ENCODE measurements around the gene KRT33A. TPM values are rescaled to one million over a fixed set of nuclear protein-coding genes. Genes with fewer than 3 reads are reported as not detected.

The KRT33A gene
- total and polyA plus RNA-seq, 4 donors, result not detected

GRCh38 chr17:41318231-41318630, 32.4 kb downstream of the KRT33A start:
- Histone ChIP-seq H3K9me3 (ENCODE audit: control insufficient read depth in 4 of 4, low read length in 3 of 4) (peaks cover 0 to 5% (median under 1%) of the 10 kb centered on the region in 4 donors), H3K27ac (ENCODE audit: low read depth in 1 of 2, low read length in 2 of 2) (no peak overlapping the region), H3K4me1 (ENCODE audit: control insufficient read depth in 4 of 4, insufficient read depth in 4 of 4, low read length in 3 of 4) (no peaks in the 10 kb centered on the region), H3K9ac (ENCODE audit: low read depth in 1 of 2, low read length in 2 of 2) (no peak overlapping the region), H3K36me3 (ENCODE audit: control insufficient read depth in 4 of 4, insufficient read depth in 3 of 4, low read depth in 1 of 4, low read length in 3 of 4) (no peaks in the 10 kb centered on the region), H3K4me3 (ENCODE audit: low read depth in 1 of 3, low read length in 3 of 3) (no peak overlapping the region), H3K27me3 (ENCODE audit: control insufficient read depth in 4 of 4, insufficient read depth in 4 of 4, low read length in 3 of 4) (no peaks in the 10 kb centered on the region)
- WGBS, result 60% methylated on average over 2 of the region's 2 CpGs
- DNase-seq (ENCODE audit: low spot score), result no peak
- TF ChIP-seq ATF3 (IDR thresholded peaks at IDR 0.05), result no peak
- TF ChIP-seq TAF1 (conservative IDR thresholded peaks at IDR 0.05), result no peak

- H3K27me3 ChIP-seq (ENCODE audit: control insufficient read depth in 4 of 4, insufficient read depth in 4 of 4, low read length in 3 of 4), result peaks cover 0 to 4% (median 0%) of the 10 kb centered on the region in 4 donors
- H3K9ac ChIP-seq (ENCODE audit: low read depth in 1 of 2, low read length in 2 of 2), result no peak overlapping the region
- no peak for DNase-seq (ENCODE audit: low spot score)
- no peak for TF ChIP-seq TAF1 (conservative IDR thresholded peaks at IDR 0.05)
- H3K27ac ChIP-seq (ENCODE audit: low read depth in 1 of 2, low read length in 2 of 2), result no peak overlapping the region
- H3K4me1 ChIP-seq (ENCODE audit: control insufficient read depth in 4 of 4, insufficient read depth in 4 of 4, low read length in 3 of 4), result no peaks in the 10 kb centered on the region
- H3K36me3 ChIP-seq (ENCODE audit: control insufficient read depth in 4 of 4, insufficient read depth in 3 of 4, low read depth in 1 of 4, low read length in 3 of 4), result no peaks in the 10 kb centered on the region
- H3K9me3 ChIP-seq (ENCODE audit: control insufficient read depth in 4 of 4, low read length in 3 of 4), result peaks cover 0 to 5% (median under 1%) of the 10 kb centered on the region in 4 donors
- no peak overlapping the region for H3K4me3 ChIP-seq (ENCODE audit: low read depth in 1 of 3, low read length in 3 of 3)
- WGBS, result 74% methylated on average over 17 of the region's 17 CpGs
Measured at GRCh38 chr17:41315814-41316445, 34.7 kb downstream of the KRT33A start.

GRCh38 chr17:41315204-41315794, 35.3 kb downstream of the KRT33A start, which contains the start of gene KRTAP17-1:
KRTAP17-1 (minus strand) TSS chr17:41315710; CDS start chr17:41315650, 60 bp downstream.
- H3K4me3 ChIP-seq (ENCODE audit: low read depth in 1 of 3, low read length in 3 of 3), result no peak within 1 kb of the TSS
- H3K4me1 ChIP-seq (ENCODE audit: control insufficient read depth in 4 of 4, insufficient read depth in 4 of 4, low read length in 3 of 4), result no peaks in the 10 kb centered on the region
- H3K27ac ChIP-seq (ENCODE audit: low read depth in 1 of 2, low read length in 2 of 2), result no peak within 1 kb of the TSS
- H3K9me3 ChIP-seq (ENCODE audit: control insufficient read depth in 4 of 4, low read length in 3 of 4), result peaks cover 0 to 5% (median under 1%) of the 10 kb centered on the region in 4 donors
- no peak for TF ChIP-seq RAD21 (IDR thresholded peaks at IDR 0.05)
- no peak for TF ChIP-seq GABPA (IDR thresholded peaks at IDR 0.05 in 1 of 2, conservative IDR thresholded peaks at IDR 0.05 in 1 of 2)
- no peak for TF ChIP-seq HNF4G (IDR thresholded peaks at IDR 0.05)
- 81% methylated on average over 24 of the region's 24 CpGs for WGBS
- H3K27me3 ChIP-seq (ENCODE audit: control insufficient read depth in 4 of 4, insufficient read depth in 4 of 4, low read length in 3 of 4), result peaks cover 0 to 4% (median 0%) of the 10 kb centered on the region in 4 donors
- H3K9ac ChIP-seq (ENCODE audit: low read depth in 1 of 2, low read length in 2 of 2), result no peak within 1 kb of the TSS
- no peak for DNase-seq (ENCODE audit: low spot score)
- H3K36me3 ChIP-seq (ENCODE audit: control insufficient read depth in 4 of 4, insufficient read depth in 3 of 4, low read depth in 1 of 4, low read length in 3 of 4), result no peaks in the 10 kb centered on the region

GRCh38 chr17:41311111-41311510, 39.5 kb downstream of the KRT33A start:
- H3K9me3 ChIP-seq (ENCODE audit: control insufficient read depth in 4 of 4, low read length in 3 of 4), result no peaks in the 10 kb centered on the region
- H3K27ac ChIP-seq (ENCODE audit: low read depth in 1 of 2, low read length in 2 of 2), result no peak overlapping the region
- DNase-seq (ENCODE audit: low spot score), result no peak
- no peak overlapping the region for H3K9ac ChIP-seq (ENCODE audit: low read depth in 1 of 2, low read length in 2 of 2)
- TF ChIP-seq MAX (IDR thresholded peaks at IDR 0.05) (no peak), FOXA2 (IDR thresholded peaks at IDR 0.05) (no peak), HNF4G (IDR thresholded peaks at IDR 0.05) (no peak), GABPA (IDR thresholded peaks at IDR 0.05 in 1 of 2, conservative IDR thresholded peaks at IDR 0.05 in 1 of 2) (no peak), ATF3 (IDR thresholded peaks at IDR 0.05) (no peak), TAF1 (conservative IDR thresholded peaks at IDR 0.05) (no peak), JUND (IDR thresholded peaks at IDR 0.05) (no peak), SP1 (IDR thresholded peaks at IDR 0.05) (no peak)
- H3K36me3 ChIP-seq (ENCODE audit: control insufficient read depth in 4 of 4, insufficient read depth in 3 of 4, low read depth in 1 of 4, low read length in 3 of 4), result no peaks in the 10 kb centered on the region
- H3K27me3 ChIP-seq (ENCODE audit: control insufficient read depth in 4 of 4, insufficient read depth in 4 of 4, low read length in 3 of 4), result peaks cover 0 to 14% (median 0%) of the 10 kb centered on the region in 4 donors
- H3K4me3 ChIP-seq (ENCODE audit: low read depth in 1 of 3, low read length in 3 of 3), result no peak overlapping the region
- no peaks in the 10 kb centered on the region for H3K4me1 ChIP-seq (ENCODE audit: control insufficient read depth in 4 of 4, insufficient read depth in 4 of 4, low read length in 3 of 4)
- WGBS, result 85% methylated on average over 1 of the region's 1 CpG
